ENCODE measurements around the gene COX7A2.
A peak's percentile ranks its signal among the peaks of the same experiment; 100 is the strongest.

COX7A2 gene

DNA sequence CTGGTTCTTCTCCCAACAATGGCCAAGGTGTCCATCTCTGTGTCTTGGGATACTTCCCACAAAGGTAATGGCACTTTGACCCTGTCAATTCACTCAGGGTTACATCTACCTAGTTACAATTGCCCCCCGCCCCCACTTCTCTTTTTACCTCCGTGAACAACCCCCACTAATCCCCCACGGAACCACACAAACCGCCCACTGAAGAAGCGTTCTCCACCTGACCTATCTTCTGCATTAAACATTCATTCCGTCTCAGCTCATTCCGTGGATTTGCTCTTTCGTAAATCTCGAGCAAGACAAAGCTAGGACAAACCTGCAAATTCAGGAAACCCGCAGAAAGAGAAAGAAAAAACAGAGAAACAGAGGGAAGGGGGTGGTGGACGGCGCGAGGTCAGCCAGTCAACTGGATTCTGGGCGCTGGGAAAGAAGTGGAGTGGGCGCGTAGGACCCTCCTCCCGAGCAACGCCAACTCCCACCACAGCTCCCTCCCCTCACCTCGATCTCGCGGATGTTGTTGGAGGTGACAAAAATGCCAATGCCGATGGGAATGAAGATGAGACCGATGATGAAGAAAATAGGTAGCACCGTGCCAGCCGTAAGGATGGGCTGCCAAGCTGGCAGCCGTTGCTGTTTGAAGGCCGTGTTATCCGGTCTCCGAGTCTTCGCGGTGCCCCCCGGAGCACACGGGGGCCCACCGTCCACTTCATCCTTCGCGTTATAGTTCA lies 40.5 kb upstream of the COX7A2 start:
- WGBS (ENCODE audit: insufficient coverage, insufficient read length) = no CpG with 5 or more reads among the region's 36 CpGs
- DNase-seq (ENCODE audit: low read depth, low spot score) = no peak
- peaks cover 2% of the 10 kb centered on the region; the same call in 1 of the 2 replicates for H3K4me1 ChIP-seq (ENCODE audit: control insufficient read depth, insufficient read depth, low read length)
- no peaks in the 10 kb centered on the region for H3K9me3 ChIP-seq (ENCODE audit: control insufficient read depth, insufficient read depth, low read length)
- no peaks in the 10 kb centered on the region for H3K27me3 ChIP-seq (ENCODE audit: control insufficient read depth, insufficient read depth, low read length)
- H3K4me3 ChIP-seq (ENCODE audit: low read length) = peak overlapping the region; percentile 81; the same call in 1 of the 2 replicates
- H3K27ac ChIP-seq (ENCODE audit: low read length) = no peak overlapping the region
- H3K36me3 ChIP-seq (ENCODE audit: control insufficient read depth, insufficient read depth, low read length) = no peaks in the 10 kb centered on the region

DNA sequence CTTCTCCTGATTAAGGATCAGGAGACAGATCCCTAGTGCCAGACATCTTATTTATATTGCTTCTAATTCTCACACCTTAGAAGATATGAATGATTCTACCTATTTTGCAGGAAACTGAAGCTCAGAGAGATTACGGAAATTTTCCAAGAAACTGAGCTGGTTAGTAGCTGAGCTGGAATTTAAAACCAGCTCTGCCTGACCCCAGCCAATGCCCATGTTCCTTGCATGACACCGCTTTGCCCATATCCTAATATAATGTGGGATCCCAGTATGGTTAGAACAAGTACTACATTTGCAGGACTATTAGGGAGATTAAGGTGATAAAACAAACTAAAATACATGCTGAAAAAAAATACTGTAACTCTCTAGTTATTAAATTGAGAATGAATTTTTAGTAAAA lies 39.1 kb upstream of the COX7A2 start:
- no peaks in the 10 kb centered on the region for H3K36me3 ChIP-seq (ENCODE audit: control insufficient read depth, insufficient read depth, low read length)
- no peak overlapping the region for H3K27ac ChIP-seq (ENCODE audit: low read length)
- H3K4me3 ChIP-seq (ENCODE audit: low read length) = peak overlapping the region; percentile 23; the same call in 1 of the 2 replicates
- H3K27me3 ChIP-seq (ENCODE audit: control insufficient read depth, insufficient read depth, low read length) = no peaks in the 10 kb centered on the region
- WGBS (ENCODE audit: insufficient coverage, insufficient read length) = no CpG with 5 or more reads among the region's 2 CpGs
- H3K4me1 ChIP-seq (ENCODE audit: control insufficient read depth, insufficient read depth, low read length) = peaks cover 2% of the 10 kb centered on the region; the same call in 1 of the 2 replicates
- no peak for DNase-seq (ENCODE audit: low read depth, low spot score)
- H3K9me3 ChIP-seq (ENCODE audit: control insufficient read depth, insufficient read depth, low read length) = no peaks in the 10 kb centered on the region

DNA sequence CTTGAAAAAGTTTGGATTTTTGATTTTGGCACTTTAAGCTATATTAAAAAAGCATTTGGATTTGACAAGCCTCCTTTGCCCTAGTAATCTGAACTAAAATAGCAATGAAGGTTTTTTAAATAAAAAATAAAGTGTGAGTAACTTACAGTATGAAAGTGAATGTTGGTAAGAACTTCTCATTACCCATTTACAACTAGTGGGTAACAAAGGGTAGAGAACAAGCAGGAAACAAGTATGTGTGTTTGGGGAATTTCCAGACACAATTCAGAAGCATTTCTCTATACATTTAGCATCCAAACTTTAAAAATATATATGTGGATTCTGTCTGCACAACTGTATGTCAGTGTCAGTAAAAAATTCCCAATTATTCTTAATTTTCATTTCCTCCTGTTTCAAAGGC lies 38.1 kb upstream of the COX7A2 start:
- Histone ChIP-seq H3K4me1 (ENCODE audit: control insufficient read depth, insufficient read depth, low read length) (peaks cover 2% of the 10 kb centered on the region; the same call in 1 of the 2 replicates), H3K36me3 (ENCODE audit: control insufficient read depth, insufficient read depth, low read length) (no peaks in the 10 kb centered on the region), H3K4me3 (ENCODE audit: low read length) (no peak overlapping the region), H3K27me3 (ENCODE audit: control insufficient read depth, insufficient read depth, low read length) (no peaks in the 10 kb centered on the region), H3K9me3 (ENCODE audit: control insufficient read depth, insufficient read depth, low read length) (no peaks in the 10 kb centered on the region), H3K27ac (ENCODE audit: low read length) (no peak overlapping the region)
- DNase-seq (ENCODE audit: low read depth, low spot score) = no peak

DNA sequence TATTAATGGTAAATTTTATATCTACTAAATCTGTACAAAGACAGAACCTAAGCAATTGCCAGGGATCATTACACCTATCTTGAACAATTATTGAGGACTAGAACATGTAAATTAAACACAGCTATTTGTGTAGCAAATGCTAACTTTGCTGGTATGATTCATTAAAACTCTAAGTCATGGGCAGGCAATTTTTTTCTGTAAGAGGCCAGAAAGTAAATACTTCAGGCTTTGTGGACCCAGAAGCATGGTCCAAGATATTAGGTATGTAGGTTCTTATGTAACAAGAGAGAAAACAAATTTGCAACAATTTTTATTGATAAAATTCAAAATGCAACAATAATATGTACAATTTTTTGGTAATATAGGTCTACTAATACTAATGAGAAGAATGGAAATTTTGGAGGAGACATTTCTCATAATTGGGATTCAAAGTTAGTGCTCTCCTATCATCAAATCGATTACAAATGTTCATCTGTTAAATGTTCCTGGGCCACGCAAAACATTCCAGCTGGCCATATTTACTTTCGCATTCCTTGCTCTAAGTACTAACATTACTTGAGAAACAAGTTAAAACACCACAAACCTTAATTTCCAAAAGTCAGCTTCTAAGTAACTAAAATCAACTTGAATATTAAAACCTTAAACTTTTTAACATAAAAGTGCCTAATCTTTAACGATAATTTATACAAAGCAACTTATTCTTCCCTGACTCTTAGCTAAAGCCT lies 36.7 kb upstream of the COX7A2 start:
- Histone ChIP-seq H3K27me3 (ENCODE audit: control insufficient read depth, insufficient read depth, low read length) (no peaks in the 10 kb centered on the region), H3K36me3 (ENCODE audit: control insufficient read depth, insufficient read depth, low read length) (no peaks in the 10 kb centered on the region), H3K4me1 (ENCODE audit: control insufficient read depth, insufficient read depth, low read length) (peaks cover 6% of the 10 kb centered on the region; the same call in 1 of the 2 replicates), H3K9me3 (ENCODE audit: control insufficient read depth, insufficient read depth, low read length) (no peaks in the 10 kb centered on the region), H3K27ac (ENCODE audit: low read length) (no peak overlapping the region), H3K4me3 (ENCODE audit: low read length) (no peak overlapping the region)
- 100% methylated on average over 1 of the region's 4 CpGs for WGBS (ENCODE audit: insufficient coverage, insufficient read length)
- no peak for DNase-seq (ENCODE audit: low read depth, low spot score)

DNA sequence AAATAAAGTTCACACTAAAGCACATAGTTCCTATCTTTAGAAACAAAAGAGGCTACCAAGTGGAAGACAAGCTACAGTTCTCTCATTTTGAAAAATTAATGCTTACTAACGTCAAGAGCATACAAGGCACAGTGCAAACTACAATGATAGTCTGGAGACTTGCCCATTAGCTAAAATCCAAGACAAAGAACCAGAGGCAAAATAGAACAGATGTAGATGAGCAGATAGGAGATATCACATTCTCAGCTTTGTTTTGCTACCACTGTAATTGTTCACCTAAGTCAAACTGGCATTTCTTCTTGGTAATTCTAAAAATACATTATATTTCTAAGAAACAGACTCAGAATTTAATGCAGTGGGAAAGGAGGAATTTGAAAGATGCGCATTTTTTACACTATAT lies 35.8 kb upstream of the COX7A2 start:
- Histone ChIP-seq H3K4me1 (ENCODE audit: control insufficient read depth, insufficient read depth, low read length) (peaks cover 6% of the 10 kb centered on the region; the same call in 1 of the 2 replicates), H3K27ac (ENCODE audit: low read length) (no peak overlapping the region), H3K9me3 (ENCODE audit: control insufficient read depth, insufficient read depth, low read length) (no peaks in the 10 kb centered on the region), H3K36me3 (ENCODE audit: control insufficient read depth, insufficient read depth, low read length) (no peaks in the 10 kb centered on the region), H3K4me3 (ENCODE audit: low read length) (no peak overlapping the region), H3K27me3 (ENCODE audit: control insufficient read depth, insufficient read depth, low read length) (no peaks in the 10 kb centered on the region)
- no CpG with 5 or more reads among the region's 2 CpGs for WGBS (ENCODE audit: insufficient coverage, insufficient read length)
- DNase-seq (ENCODE audit: low read depth, low spot score) = no peak

DNA sequence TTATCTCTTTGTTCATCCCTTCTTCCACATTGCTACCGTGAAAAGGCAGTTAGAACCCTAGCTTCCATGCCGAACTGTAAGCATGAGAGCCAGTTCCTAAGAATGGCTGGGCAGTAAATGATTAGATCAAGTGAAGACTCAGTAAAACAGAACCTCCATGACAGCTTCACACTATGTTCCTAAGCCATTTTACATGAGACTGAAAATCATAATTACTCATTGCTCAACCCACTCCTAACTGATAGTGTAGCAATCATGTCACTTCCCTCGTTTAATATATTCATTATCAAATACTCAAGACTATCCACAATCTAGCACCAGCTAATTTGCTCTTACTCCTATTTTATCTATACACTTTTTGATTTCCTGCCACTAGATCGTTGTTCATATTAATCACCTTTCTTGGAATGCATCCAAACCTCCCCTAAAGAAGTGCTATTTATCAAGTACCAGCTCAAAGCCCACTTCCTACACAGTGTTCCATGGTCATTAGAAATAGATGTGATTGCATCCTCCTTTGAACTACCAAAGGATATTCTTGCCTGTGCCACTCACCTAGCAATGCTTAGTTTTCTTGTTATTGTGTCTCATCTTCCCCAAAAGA lies 35.0 kb upstream of the COX7A2 start:
- no peak for DNase-seq (ENCODE audit: low read depth, low spot score)
- no peak overlapping the region for H3K4me3 ChIP-seq (ENCODE audit: low read length)
- 100% methylated on average over 1 of the region's 4 CpGs for WGBS (ENCODE audit: insufficient coverage, insufficient read length)
- no peaks in the 10 kb centered on the region for H3K9me3 ChIP-seq (ENCODE audit: control insufficient read depth, insufficient read depth, low read length)
- no peaks in the 10 kb centered on the region for H3K36me3 ChIP-seq (ENCODE audit: control insufficient read depth, insufficient read depth, low read length)
- H3K27me3 ChIP-seq (ENCODE audit: control insufficient read depth, insufficient read depth, low read length) = no peaks in the 10 kb centered on the region
- H3K27ac ChIP-seq (ENCODE audit: low read length) = no peak overlapping the region
- peaks cover 6% of the 10 kb centered on the region; the same call in 1 of the 2 replicates for H3K4me1 ChIP-seq (ENCODE audit: control insufficient read depth, insufficient read depth, low read length)

DNA sequence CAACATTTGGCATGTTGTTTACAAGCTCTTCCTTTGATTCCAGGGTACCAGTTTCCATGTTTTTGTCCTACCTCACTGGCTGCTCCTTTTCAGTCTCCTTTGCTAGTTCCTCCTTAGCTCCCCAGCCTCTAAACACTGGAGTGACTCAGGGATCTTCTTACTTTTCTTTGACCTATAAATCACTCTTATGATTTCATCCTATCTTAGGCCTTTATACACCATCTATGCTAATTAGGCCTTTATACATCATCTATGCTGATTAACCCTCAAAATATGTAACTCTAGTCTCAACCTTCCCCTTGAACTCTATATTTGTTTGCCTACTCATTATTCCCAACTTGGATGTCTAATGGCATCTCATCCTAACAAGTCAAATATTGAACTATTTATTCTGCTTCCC lies 31.5 kb upstream of the COX7A2 start:
- Histone ChIP-seq H3K4me3 (ENCODE audit: low read length) (no peak overlapping the region), H3K27ac (ENCODE audit: low read length) (no peak overlapping the region), H3K27me3 (ENCODE audit: control insufficient read depth, insufficient read depth, low read length) (no peaks in the 10 kb centered on the region), H3K4me1 (ENCODE audit: control insufficient read depth, insufficient read depth, low read length) (peaks cover 8% of the 10 kb centered on the region; the same call in 1 of the 2 replicates), H3K36me3 (ENCODE audit: control insufficient read depth, insufficient read depth, low read length) (no peaks in the 10 kb centered on the region), H3K9me3 (ENCODE audit: control insufficient read depth, insufficient read depth, low read length) (no peaks in the 10 kb centered on the region)
- DNase-seq (ENCODE audit: low read depth, low spot score) = no peak

DNA sequence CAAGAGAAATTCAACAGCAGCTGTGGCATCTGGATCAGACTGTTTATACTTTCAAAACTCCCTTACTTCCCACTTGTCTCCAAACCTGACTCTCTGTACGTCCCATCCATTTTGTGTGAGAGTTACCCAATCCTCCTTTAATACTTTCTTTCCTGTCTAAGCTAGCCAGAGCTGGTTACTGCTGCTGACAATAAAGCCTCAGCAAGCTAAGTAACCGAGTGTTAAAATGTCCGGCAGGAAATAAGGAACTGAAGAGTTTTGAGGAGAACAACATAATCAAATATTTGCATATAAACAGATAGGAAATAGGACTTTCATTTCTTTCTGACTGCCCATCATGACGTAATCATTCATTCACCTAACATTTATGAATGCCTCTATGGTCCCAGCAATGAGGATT lies 29.4 kb upstream of the COX7A2 start:
- peaks cover 8% of the 10 kb centered on the region; the same call in 1 of the 2 replicates for H3K4me1 ChIP-seq (ENCODE audit: control insufficient read depth, insufficient read depth, low read length)
- H3K9me3 ChIP-seq (ENCODE audit: control insufficient read depth, insufficient read depth, low read length) = no peaks in the 10 kb centered on the region
- no peak overlapping the region for H3K4me3 ChIP-seq (ENCODE audit: low read length)
- H3K36me3 ChIP-seq (ENCODE audit: control insufficient read depth, insufficient read depth, low read length) = no peaks in the 10 kb centered on the region
- H3K27ac ChIP-seq (ENCODE audit: low read length) = no peak overlapping the region
- WGBS (ENCODE audit: insufficient coverage, insufficient read length) = no CpG with 5 or more reads among the region's 4 CpGs
- DNase-seq (ENCODE audit: low read depth, low spot score) = no peak
- no peaks in the 10 kb centered on the region for H3K27me3 ChIP-seq (ENCODE audit: control insufficient read depth, insufficient read depth, low read length)

DNA sequence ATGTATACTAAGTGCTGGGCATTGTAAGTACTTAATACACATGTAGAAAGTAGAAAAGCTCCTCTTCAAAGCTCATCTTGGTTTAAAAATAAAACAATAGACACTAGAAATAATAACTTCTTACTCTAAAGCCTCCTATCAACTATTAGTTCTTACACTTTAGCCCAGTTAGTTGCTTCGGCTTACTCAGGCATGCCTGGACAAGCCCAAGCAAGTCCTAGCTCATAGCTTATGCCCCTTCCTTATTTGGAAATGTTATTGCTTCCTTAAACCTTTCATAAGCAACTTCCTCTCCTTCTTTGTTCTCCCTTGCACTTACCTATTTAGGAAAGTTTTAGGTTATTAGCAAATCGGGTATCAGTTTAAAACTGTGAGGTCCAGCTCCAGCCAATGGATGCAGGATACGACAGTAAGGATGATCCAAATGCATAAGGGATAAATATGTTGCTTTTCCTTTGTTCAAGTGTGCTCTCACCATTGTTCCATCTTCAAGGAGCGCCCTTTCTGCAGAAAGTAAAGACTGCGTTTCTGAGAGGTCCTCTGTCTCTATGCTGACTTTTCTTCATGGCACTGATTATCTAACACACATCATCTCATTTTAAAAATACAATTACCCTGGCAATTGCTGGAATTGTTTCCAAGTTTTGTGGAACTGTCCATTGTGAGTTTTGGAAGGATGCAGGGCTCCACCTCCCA lies 28.7 kb upstream of the COX7A2 start:
- no peak for DNase-seq (ENCODE audit: low read depth, low spot score)
- H3K4me1 ChIP-seq (ENCODE audit: control insufficient read depth, insufficient read depth, low read length) = peaks cover 8% of the 10 kb centered on the region; the same call in 1 of the 2 replicates
- H3K27ac ChIP-seq (ENCODE audit: low read length) = no peak overlapping the region
- H3K4me3 ChIP-seq (ENCODE audit: low read length) = no peak overlapping the region
- H3K27me3 ChIP-seq (ENCODE audit: control insufficient read depth, insufficient read depth, low read length) = no peaks in the 10 kb centered on the region
- WGBS (ENCODE audit: insufficient coverage, insufficient read length) = no CpG with 5 or more reads among the region's 5 CpGs
- H3K9me3 ChIP-seq (ENCODE audit: control insufficient read depth, insufficient read depth, low read length) = no peaks in the 10 kb centered on the region
- no peaks in the 10 kb centered on the region for H3K36me3 ChIP-seq (ENCODE audit: control insufficient read depth, insufficient read depth, low read length)

DNA sequence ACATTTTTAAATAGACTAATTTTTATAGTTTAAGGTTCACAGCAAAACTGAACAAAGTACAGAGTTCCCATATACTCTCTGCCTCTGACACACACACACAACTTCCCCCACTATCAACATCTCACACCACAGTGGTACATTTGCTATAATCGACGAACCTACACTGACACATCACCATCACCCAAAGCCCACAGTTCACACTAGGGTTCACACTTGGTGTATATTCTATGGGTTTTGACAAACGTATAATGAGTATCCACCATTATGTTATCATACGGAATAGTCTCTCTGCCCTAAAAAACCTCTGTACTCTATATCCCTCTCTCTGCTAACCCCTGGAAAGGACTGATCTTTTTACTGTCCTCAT lies 25.4 kb upstream of the COX7A2 start:
- H3K27me3 ChIP-seq (ENCODE audit: control insufficient read depth, insufficient read depth, low read length) = no peaks in the 10 kb centered on the region
- no peak overlapping the region for H3K27ac ChIP-seq (ENCODE audit: low read length)
- DNase-seq (ENCODE audit: low read depth, low spot score) = no peak
- H3K36me3 ChIP-seq (ENCODE audit: control insufficient read depth, insufficient read depth, low read length) = no peaks in the 10 kb centered on the region
- H3K4me1 ChIP-seq (ENCODE audit: control insufficient read depth, insufficient read depth, low read length) = peaks cover 4% of the 10 kb centered on the region; the same call in 1 of the 2 replicates
- H3K4me3 ChIP-seq (ENCODE audit: low read length) = no peak overlapping the region
- no CpG with 5 or more reads among the region's 4 CpGs for WGBS (ENCODE audit: insufficient coverage, insufficient read length)
- H3K9me3 ChIP-seq (ENCODE audit: control insufficient read depth, insufficient read depth, low read length) = no peaks in the 10 kb centered on the region

All from iPS DF 6.9 (cell line).